ENCODE results near the gene WNK1.

GRCh38 chr12:951176-951575 is 198.8 kb downstream of the WNK1 start:
- TF ChIP-seq CTCF (optimal IDR thresholded peaks at IDR 0.05 in 1 of 3, IDR thresholded peaks at IDR 0.05 in 1 of 3, conservative IDR thresholded peaks at IDR 0.05 in 1 of 3; ENCODE audit: extremely low read depth in 1 of 3, insufficient read depth in 2 of 3, low read length in 3 of 3) (no peak), EZH2 (IDR thresholded peaks at IDR 0.05; ENCODE audit: low read length) (no peak)

Data from keratinocyte (primary cell).